GM19043 (cell line): ENCODE data around the gene SUGCT.

Experiments
- ATAC-seq: cut with Tn5 transposase; IDR thresholded peaks from one replicate; pipeline ENCODE4 v1.9.1; 2021; ENCODE audit warnings: low read depth; ENCODE audit not compliant: unreplicated experiment

Gene SUGCT

GRCh38 chr7:40882071-40882658 is 747.4 kb downstream of the SUGCT start:
- ATAC-seq = no peak

GRCh38 chr7:40883826-40884225 is 749.0 kb downstream of the SUGCT start:
- no peak for ATAC-seq

- no peak for ATAC-seq
Observed at GRCh38 chr7:40884241-40884640, 749.4 kb downstream of the SUGCT start.

- ATAC-seq = no peak
Observed at GRCh38 chr7:40885503-40885902, 750.7 kb downstream of the SUGCT start.

GRCh38 chr7:40887099-40887498 is 752.3 kb downstream of the SUGCT start:
- ATAC-seq = no peak

- no peak for ATAC-seq
Observed at GRCh38 chr7:40888499-40888898, 753.7 kb downstream of the SUGCT start.

GRCh38 chr7:40889099-40889498 is 754.3 kb downstream of the SUGCT start:
- no peak for ATAC-seq

GRCh38 chr7:40889539-40889938 is 754.7 kb downstream of the SUGCT start:
- ATAC-seq = no peak

GRCh38 chr7:40890088-40890692 is 755.4 kb downstream of the SUGCT start:
- no peak for ATAC-seq

- ATAC-seq = no peak
Observed at GRCh38 chr7:40891232-40891631, 756.4 kb downstream of the SUGCT start.

- no peak for ATAC-seq
Observed at GRCh38 chr7:40899151-40899550, 764.3 kb downstream of the SUGCT start.

- ATAC-seq = no peak
Observed at GRCh38 chr7:40899636-40900507, 765.1 kb downstream of the SUGCT start.

GRCh38 chr7:40903872-40904271 is 769.1 kb downstream of the SUGCT start:
- no peak for ATAC-seq

GRCh38 chr7:40907286-40907685 is 772.5 kb downstream of the SUGCT start:
- ATAC-seq = no peak

GRCh38 chr7:40909346-40909980 is 774.7 kb downstream of the SUGCT start:
- no peak for ATAC-seq
